HG03460 (cell line): Measurements from ENCODE around the gene AMELY.
"Not testable (repeated sequence)": the region's sequence is repeated elsewhere in the genome, so short reads cannot be mapped to it uniquely, and the experiment has no call there.

Source experiments
- ATAC-seq: cut with Tn5 transposase; IDR thresholded peaks from one replicate; pipeline ENCODE4 v1.9.1; 2021; ENCODE audit not compliant: unreplicated experiment

AMELY gene, protein sequence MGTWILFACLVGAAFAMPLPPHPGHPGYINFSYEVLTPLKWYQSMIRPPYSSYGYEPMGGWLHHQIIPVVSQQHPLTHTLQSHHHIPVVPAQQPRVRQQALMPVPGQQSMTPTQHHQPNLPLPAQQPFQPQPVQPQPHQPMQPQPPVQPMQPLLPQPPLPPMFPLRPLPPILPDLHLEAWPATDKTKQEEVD

DNA sequence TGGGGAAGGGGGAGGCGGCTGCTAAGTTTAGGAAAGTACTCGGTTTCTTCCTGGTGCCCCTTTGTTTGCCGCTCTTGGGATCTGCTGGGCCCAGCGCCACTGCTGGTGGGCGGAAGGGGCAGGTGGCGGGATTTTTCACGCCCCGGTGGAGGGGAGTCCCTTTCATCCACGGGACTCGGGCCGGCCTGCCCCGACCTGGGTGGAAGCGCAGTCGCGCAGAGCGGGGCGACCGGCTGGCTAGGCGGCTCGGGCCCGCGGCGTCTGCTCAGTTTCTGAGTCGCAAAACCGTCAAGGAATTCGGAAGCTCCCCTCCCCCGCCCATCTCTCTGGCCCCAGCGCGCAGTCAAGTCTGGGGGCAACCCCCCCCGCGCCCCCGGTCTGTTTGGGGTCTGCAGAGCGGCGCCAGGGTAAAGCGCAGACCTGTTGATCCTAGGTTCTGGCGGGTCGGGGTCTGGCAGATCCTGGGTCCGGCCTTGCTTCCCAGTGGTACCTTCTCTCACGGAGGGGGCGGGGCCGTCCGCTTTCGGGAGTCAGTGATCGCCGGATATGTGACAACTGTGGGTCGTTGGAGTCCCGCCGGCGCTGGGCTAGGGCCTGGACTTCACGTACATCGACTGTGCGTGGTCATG, at the start of gene AMELY:
TSS of gene AMELY (minus strand) at position 500 of the 629 bp plus-strand sequence. CDS start 39,144 bp downstream, outside the sequence.
- ATAC-seq = no peak

DNA sequence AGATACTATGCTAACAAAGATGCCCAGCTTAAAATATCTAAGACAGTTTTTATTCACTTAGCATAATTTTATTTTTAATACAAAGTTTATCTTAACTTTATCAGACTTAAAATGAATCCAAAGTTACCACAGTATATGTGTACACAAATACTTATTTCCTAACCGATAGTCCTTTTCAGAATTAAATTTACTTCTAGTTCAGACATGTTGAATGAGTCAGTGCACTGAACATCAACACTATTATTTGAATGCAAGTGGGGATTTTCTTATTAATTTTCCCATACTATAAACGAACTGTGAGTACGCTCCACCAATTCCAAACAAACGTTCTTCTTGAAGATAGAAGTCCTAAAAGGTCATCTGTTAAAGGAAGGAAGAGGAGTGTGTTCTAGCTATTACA, 38.4 kb upstream of the AMELY start:
- ATAC-seq = no peak

DNA sequence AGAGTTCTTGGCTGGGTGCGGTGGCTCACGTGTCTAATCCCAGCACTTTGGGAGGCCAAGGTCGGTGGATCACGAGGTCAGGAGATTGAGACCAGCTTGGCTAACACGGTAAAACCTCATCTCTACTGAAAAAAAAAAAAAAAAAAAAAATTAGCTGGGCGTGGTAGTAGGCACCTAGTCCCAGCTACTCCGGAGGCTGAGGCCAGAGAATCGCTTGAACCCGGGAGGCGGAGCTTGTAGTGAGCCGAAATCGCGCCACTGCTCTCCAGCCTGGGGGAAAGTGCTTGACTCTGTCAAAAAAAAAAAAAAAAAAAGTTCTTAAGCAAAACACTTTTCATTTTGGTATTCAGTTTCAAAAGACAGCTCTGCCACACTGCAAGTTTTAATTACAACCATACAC, 36.8 kb upstream of the AMELY start:
- no peak for ATAC-seq

DNA sequence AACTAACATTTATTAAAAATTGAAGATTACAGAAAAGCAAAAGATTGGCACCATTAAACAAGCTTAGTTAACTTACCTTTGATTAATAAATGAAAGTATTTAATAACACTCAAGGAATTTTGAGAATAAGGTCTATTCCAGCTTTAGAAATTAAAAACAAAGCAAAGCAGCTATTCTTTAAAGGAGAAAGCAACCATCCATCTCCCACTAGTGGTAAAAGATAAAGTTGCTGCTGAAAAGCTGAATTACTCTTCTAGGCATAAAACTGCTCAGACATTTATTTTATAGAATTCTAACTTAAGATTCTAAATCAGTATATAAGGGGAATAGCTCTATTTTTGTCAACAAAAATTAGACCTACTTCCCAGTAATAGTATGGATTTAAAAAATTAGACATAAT, 36.1 kb upstream of the AMELY start:
- no peak for ATAC-seq

DNA sequence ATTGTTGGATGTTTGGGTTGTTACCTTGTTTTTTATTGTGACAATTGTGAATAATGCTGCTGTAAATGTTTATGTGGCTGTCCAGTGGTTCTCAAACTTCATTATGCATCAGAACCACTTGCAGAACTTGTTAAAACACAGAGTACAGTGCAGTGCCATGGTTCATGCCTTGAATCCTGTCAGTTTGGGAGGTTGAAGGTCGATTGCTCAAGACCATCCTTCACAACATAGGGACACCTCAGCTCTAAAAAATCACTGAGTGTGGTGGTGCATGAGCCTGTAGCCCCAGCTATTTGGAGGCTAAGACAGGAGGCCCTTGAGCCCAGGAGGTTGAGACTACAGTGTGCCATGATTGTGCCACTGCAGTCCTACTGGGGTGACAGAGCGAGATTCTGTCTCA, 23.9 kb upstream of the AMELY start:
- no peak for ATAC-seq

DNA sequence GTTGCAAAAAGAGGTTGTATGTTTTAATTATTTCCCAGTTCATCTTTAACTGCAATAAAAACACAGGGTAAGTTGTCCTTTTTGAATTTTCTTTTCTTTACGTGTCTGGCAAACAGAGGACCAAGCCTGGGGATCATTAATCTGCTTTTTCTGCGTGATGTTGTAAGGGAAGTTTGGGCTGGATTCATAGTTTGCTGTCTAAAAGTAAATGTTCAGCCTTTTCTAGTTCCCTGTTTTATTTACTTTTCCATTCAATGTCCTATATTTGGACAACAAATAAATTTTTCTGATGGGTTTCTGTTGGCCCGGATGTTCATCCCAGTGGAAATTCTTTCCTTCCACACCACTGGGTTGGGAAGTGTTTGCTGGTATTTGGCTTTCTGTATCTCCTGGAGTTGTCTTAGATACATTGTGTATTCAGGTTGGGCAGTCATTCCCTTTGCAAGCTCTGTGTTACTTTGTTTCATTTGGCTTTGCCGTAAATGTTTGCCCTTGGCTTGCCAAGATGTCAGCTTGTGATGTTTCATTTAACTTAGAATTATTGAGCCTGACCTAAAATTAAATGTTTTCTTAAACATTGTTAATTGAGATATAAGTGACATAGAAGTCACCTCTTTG, 20.3 kb upstream of the AMELY start:
- no peak for ATAC-seq

DNA sequence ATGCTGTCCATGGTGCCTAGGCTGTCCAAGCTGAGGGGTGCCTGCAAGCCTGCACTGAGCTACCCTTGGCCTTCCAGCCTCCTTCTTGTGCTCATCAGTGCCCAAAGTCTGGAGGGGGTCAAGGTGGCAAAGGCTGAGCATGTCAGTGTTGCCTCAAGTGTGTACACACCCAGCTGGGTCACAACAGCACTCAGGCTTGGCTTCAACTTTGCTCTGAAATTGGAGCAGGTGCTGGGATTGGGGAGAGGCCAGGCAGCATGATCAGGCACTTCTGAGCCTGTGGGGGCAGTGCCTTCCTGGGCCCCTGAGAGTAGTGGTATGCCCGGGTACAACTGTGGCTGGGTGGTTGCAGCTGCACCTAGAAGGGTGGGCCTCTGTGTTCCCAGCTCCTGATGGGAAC, 17.7 kb upstream of the AMELY start:
- no peak for ATAC-seq

DNA sequence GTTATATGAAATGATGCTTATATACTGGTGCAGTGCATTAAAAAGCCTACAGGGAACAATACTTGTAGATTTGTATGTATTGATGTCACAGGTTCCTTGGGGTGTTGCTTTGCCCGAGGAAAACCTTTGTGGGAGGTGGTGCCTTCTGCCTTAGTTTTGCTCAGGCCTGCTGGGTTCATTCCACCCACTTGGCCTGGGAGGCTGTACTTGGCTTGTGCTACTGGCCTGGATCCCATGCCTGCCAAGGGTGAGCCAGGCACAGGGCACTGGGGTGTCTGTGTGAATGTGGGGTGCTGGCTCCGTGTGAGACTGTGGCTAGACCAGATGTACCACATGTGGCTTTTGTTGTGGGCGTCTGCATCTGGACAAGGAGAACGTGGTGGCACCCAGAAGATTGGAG, 16.7 kb upstream of the AMELY start:
- ATAC-seq = no peak

DNA sequence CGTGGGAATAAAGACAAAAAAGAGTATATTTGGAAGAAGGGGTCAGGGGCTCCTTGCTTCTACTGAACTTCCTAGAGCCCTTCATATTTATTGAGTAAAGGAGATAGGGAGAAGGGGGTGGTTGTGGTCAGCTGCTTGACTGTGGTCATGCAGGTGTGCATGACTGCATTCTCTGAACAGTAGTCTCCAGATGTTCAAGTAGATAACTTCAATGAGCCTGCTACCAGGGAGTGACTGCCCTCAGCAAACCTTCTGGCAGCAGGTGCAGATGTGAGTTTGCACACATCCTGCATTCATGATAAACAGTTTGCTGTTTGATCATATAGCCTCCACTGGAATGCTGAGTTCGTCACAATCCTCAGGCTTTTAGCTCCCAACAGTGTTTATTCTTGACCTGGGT, 9.5 kb upstream of the AMELY start:
- no peak for ATAC-seq

DNA sequence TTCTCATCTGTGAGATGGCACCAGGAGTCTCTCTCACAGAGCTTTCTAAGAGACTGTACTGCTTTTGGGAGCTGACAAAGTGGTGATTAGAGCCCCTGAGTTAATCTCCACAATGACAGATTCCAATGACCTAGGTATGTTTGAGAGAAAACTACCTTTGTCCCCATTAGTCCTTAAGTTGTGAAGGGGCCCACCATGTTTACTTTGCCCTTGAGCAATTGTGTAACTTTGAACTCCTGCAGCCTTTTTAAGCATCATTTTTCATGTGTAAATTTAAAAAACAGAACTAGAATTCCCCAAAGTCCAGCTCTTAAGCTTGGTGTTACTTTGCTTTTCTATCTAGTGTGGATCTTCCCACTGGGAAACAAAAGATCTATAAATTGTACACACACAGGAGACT, 1.8 kb upstream of the AMELY start:
- no peak for ATAC-seq

DNA sequence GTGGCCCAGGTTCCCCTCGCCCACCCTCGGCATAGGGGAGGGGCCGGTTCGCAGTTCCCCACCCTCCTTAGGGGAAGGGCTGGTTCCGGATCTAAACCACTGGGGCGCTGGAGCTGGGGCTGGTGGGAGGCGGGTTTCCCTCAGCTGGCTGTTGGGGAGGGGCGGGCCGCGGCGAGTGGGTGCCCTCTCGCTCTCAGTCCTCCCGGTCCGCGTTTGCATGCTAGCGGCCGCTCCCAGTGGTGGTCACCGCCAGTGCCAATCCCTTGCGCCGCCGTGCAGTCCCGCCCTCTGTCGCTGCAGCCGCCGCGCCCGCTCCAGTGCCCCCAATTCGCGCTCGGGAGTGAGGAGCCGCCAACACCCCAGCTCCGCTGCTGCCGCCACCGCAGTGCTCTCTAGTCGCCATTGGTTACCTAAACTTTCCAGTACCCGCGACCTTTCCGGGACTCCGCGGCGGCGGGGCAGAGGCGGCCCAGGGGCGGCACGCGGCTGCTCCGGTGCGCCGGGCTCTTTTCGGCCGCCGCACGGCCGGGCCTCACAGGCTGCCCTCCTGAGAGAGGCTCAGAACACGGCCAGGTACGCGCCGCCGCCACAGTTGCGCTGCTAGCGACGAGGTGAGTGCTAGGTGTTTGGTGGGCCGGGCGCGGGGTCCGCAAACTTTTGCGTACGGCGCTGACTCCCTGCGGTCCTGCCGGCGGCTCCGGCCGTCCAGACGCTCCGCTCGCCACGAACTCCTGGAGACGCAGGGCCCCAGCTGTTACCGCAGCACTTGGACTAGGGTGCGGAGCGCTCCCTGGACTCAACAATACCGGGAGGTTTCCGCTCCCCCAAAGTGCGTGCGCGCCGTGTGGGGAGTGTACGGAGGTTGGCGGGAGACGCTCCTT, 940 bp downstream of the AMELY start, which contains the start of gene TBL1Y:
TSS of gene TBL1Y (plus strand) at position 326 of the 881 bp plus-strand sequence. CDS start 114,388 bp downstream, outside the sequence.
- no peak for ATAC-seq

DNA sequence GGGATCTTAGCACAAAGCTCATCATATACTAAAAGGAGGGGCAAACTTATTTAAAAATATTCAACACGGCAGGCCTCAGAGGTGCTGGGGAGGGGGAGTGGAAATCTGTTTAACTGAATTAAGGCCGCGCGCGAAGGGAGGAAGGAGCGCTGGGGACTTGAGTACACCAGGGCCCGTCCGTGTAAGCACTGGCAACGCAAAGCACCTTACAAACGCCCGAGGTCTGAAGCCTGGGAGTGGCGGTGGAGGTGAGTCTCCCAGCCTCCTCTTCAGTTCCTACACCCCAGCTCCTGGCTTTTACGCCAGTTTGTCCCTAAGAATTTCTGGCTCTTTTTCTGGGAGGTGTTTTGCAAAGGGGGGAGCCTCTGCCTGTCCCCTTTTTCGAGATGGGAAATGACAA, 1.7 kb downstream of the AMELY start:
- no peak for ATAC-seq

DNA sequence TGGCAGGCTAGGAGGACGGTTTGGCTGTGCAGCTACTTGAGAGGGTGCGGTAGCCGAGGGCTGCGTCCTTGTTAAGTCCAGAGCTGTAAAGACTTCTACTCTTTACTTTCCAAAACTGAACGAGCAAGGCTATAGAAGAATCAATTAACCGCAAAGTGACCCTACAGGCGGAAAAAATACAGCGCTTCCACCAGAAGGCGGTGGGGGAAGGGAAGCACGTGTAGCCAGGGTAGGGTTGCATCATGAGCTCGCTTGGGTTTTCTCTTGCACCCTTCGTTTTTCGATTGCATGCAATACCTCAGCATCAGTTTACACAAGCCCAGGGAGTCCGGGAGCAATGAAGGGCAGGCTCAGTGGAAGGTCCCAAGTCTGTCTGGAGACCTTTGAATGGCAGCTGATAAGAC, 2.4 kb downstream of the AMELY start:
- no peak for ATAC-seq

DNA sequence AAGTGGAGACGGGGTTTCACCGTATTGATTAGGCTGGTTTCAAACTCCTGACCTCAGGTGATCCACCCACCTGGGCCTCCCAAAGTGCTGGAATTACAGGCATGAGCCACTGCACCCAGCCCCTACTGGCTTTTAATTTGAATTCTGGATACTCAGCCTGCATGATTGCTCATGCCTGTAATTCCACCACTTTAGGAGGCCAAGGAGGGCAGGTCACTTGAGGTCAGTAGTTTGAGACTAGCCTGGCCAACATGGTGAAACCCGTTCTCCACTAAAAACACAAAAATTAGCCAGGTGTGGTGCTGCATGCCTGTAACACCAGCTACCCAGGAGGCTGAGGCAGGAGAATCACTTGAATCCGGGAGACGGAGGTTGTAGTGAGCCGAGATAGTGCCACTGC, 3.5 kb downstream of the AMELY start:
- not testable (repeated sequence) for ATAC-seq

DNA sequence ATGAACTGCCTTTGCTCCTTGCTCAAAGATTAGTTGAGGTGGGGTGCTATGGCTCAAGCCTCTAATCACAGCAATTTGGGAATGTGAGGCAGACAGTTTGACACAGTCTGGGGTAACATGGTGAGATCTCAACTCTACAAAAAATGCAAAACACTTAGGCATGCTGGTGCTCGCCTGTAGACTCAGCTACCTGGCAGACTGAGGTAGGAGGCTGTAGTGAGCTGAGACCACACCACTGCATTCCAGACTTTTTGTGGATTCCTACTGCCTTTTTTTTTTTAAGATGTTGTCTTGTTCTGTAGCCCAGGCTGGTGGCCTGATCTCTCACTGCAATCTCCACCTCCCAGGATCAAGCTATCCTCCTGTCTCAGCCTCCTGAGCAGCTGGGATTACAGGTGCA, 4.0 kb downstream of the AMELY start:
- no peak for ATAC-seq

DNA sequence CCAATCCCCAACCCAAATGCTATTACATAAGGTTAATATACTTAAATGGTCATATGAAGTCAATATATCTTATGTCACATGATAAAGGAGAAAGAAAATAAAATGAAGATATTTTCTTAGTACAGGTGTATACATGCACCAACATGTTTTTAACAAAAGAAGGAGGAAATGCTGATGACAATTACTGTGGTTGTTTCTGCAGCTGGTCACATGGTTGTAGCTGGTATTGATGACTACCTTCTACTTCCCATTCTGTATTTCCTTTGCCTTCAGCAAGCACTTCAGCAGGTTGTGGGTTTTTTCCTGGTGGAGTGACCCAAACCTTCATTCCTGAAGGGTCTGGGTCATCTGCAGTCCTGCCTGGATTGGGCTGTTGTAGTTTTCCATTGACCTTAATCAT, 9.4 kb downstream of the AMELY start:
- ATAC-seq = not testable (repeated sequence)

DNA sequence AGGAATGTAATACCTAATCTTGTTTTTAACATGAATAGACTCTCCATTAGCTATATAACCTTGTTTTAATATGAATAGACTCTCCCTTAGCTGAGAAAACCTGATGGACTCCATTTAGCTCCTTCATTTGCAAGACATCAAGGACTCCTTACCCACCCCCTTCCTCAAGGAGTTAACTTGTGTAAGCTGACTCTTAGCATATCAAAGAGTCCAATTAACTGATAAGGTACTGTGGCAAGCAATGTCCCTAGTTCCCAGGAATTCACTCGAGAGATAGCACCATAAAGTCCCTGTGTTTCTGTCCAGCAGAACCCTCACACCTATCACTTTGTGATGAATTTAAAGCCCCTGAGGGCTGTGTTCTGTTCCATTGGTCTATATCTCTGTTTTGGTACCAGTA, 16.3 kb downstream of the AMELY start:
- no peak for ATAC-seq

DNA sequence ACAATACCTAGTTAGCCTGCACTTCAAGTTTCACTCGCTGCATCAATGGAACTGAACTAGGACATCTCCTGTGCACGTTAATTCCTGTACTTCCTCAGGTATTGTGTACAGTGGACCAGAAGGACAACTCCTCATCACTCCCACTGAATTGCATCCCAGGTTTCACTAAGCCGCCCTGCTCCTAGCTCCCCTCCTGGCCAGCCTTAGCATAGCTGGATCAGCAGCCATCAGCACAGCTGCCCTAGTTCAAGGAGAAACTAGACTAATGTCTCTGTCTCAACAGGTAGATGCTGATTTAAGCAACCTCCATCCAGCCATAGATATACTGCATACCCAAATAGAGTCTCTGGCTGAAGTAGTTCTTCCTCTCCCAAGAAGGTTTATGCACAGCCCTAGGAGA, 17.1 kb downstream of the AMELY start:
- no peak for ATAC-seq

DNA sequence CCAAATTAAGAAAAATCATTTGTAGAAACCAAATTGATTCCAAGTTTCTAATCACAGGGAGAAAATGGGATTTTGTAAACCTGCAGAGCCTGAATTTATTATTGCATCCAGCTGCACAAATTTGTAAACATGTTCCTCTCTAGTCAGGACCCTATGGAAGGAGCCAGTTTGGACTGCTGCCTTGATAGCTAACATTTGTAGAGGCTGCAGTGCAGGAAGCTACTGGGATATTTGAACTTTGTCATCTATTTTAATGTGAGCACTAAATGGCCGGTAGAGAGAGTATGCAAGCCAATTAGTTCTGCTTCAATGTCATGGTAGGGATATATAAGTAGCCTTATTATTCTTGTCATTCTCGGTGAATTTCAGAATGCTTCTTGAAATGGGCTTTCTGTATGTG, 62.2 kb downstream of the AMELY start:
- ATAC-seq = no peak

DNA sequence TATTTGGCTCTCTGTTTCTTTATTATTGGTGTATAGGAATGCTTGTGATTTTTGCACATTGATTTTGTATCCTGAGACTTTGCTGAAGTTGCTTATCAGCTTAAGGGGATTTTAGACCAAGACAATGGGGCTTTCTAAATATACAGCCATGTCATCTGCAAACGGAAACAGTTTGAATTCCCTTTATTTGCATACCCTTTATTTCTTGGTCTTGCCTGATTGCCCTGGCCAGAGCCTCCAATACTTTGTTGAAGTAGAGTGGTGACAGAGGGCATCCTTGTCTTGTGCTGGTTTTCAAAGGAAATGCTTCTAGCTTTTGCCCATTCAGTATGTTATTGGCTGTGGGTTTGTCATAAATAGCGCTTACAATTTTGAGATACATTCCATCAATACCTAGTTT, 68.9 kb downstream of the AMELY start:
- ATAC-seq = not testable (repeated sequence)
